Measurements from ENCODE around the gene CD8B2. TPM values are rescaled to one million over a fixed set of nuclear protein-coding genes. Genes with fewer than 3 reads are reported as not detected.
"Not testable (repeated sequence)": the region's sequence is repeated elsewhere in the genome, so short reads cannot be mapped to it uniquely, and the experiment has no call there.

CD8B2 gene
- total RNA-seq, 1 donor from 2014 or later = 0.10 TPM

- DNase-seq = no peak
Measured at GRCh38 chr2:106551417-106552130, 64.4 kb downstream of the CD8B2 start.

GRCh38 chr2:106552921-106553320, 65.8 kb downstream of the CD8B2 start:
- no peak for DNase-seq

GRCh38 chr2:106553321-106553720, 66.2 kb downstream of the CD8B2 start:
- DNase-seq = no peak

GRCh38 chr2:106554411-106554810, 67.2 kb downstream of the CD8B2 start:
- DNase-seq = no peak

GRCh38 chr2:106555053-106555452, 67.9 kb downstream of the CD8B2 start:
- DNase-seq = no peak

GRCh38 chr2:106559786-106560185, 72.6 kb downstream of the CD8B2 start:
- not testable (repeated sequence) for DNase-seq

GRCh38 chr2:106560773-106561172, 73.6 kb downstream of the CD8B2 start:
- DNase-seq = no peak

GRCh38 chr2:106561356-106561755, 74.2 kb downstream of the CD8B2 start:
- no peak for DNase-seq

GRCh38 chr2:106561803-106562202, 74.6 kb downstream of the CD8B2 start:
- no peak for DNase-seq

- no peak for DNase-seq
Measured at GRCh38 chr2:106562268-106563186, 75.4 kb downstream of the CD8B2 start.

- no peak for DNase-seq
Measured at GRCh38 chr2:106563195-106563594, 76.0 kb downstream of the CD8B2 start.

GRCh38 chr2:106565599-106565998, 78.4 kb downstream of the CD8B2 start:
- no peak for DNase-seq

- no peak for DNase-seq
Measured at GRCh38 chr2:106566050-106566449, 78.9 kb downstream of the CD8B2 start.

GRCh38 chr2:106566484-106566883, 79.3 kb downstream of the CD8B2 start:
- DNase-seq = not testable (repeated sequence)

GRCh38 chr2:106570316-106570715, 83.2 kb downstream of the CD8B2 start:
- DNase-seq = no peak

Other genes with a start within 250 kb of the CD8B2 start
- gene RGPD3, start 19.0 kb upstream of the CD8B2 start, total RNA-seq = 0.30 TPM

Data from skin of body (tissue), 2 donors.